Measurements from ENCODE around the gene OR2AE1. TPM values are rescaled to one million over a fixed set of nuclear protein-coding genes. Genes with fewer than 3 reads are reported as not detected.

The OR2AE1 gene
- total and polyA plus RNA-seq, 2 of the 13 experiments (the other 11 are each of a cell fraction or from before 2014, with no cell fraction given), result not detected

- TF ChIP-seq GLMP (CRISPR knock-in tag; IDR thresholded peaks at IDR 0.05; ENCODE audit: borderline replicate concordance), result no peak
- 0 out of 2 replicates have a peak, but pooled peaks have one; percentile 52 for TF ChIP-seq THAP7 (CRISPR knock-in tag; IDR thresholded peaks at IDR 0.05)
- no peak for TF ChIP-seq ADNP (CRISPR knock-in tag; IDR thresholded peaks at IDR 0.05)
- TF ChIP-seq, protein P1, sequence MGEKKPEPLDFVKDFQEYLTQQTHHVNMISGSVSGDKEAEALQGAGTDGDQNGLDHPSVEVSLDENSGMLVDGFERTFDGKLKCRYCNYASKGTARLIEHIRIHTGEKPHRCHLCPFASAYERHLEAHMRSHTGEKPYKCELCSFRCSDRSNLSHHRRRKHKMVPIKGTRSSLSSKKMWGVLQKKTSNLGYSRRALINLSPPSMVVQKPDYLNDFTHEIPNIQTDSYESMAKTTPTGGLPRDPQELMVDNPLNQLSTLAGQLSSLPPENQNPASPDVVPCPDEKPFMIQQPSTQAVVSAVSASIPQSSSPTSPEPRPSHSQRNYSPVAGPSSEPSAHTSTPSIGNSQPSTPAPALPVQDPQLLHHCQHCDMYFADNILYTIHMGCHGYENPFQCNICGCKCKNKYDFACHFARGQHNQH (CRISPR knock-in tag; IDR thresholded peaks at IDR 0.05), result peak; percentile 42; the same call in 1 of the 2 replicates
- peak; percentile 66; the same call in 1 of the 2 replicates for TF ChIP-seq ELF3 (CRISPR knock-in tag; IDR thresholded peaks at IDR 0.05)
- TF ChIP-seq HDAC1 (CRISPR knock-in tag; IDR thresholded peaks at IDR 0.05), result peak; percentile 65
- TF ChIP-seq, protein P2, sequence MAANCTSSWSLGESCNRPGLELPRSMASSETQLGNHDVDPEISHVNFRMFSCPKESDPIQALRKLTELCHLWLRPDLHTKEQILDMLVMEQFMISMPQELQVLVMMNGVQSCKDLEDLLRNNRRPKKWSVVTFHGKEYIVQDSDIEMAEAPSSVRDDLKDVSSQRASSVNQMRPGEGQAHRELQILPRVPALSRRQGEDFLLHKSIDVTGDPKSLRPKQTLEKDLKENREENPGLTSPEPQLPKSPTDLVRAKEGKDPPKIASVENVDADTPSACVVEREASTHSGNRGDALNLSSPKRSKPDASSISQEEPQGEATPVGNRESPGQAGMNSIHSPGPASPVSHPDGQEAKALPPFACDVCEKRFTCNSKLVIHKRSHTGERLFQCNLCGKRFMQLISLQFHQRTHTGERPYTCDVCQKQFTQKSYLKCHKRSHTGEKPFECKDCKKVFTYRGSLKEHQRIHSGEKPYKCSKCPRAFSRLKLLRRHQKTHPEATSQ (CRISPR knock-in tag; IDR thresholded peaks at IDR 0.05; ENCODE audit: borderline replicate concordance), result peak; percentile 32; the same call in 1 of the 2 replicates
- peak; percentile 37; the same call in 1 of the 2 replicates for TF ChIP-seq ZNF362 (CRISPR knock-in tag; IDR thresholded peaks at IDR 0.05; ENCODE audit: borderline replicate concordance)
- TF ChIP-seq CREM (IDR thresholded peaks at IDR 0.05), result peak; percentile 67; the same call in 1 of the 2 replicates
- no peak for TF ChIP-seq CREM (CRISPR knock-in tag; IDR thresholded peaks at IDR 0.05)
- peak; percentile 39; the same call in 1 of the 2 replicates for TF ChIP-seq JUNB (CRISPR knock-in tag; IDR thresholded peaks at IDR 0.05; ENCODE audit: borderline replicate concordance)
- 0 out of 3 replicates have a peak, but pooled peaks have one; percentile 11 for TF ChIP-seq MXI1 (IDR thresholded peaks at IDR 0.05; ENCODE audit: borderline replicate concordance, low read depth, low read length)
- no peak for TF ChIP-seq ZNF839 (CRISPR knock-in tag; IDR thresholded peaks at IDR 0.05; ENCODE audit: borderline replicate concordance)
- peak; percentile 22; the same call in 1 of the 2 replicates for TF ChIP-seq YEATS2 (CRISPR knock-in tag; IDR thresholded peaks at IDR 0.05; ENCODE audit: borderline replicate concordance)
- peak; percentile 17; the same call in 1 of the 2 replicates for TF ChIP-seq GFI1 (CRISPR knock-in tag; IDR thresholded peaks at IDR 0.05; ENCODE audit: borderline replicate concordance)
- no peak for TF ChIP-seq ZNF75D (CRISPR knock-in tag; IDR thresholded peaks at IDR 0.05; ENCODE audit: borderline replicate concordance)
- peak; percentile 22; the same call in 1 of the 2 replicates for TF ChIP-seq ZNF460 (CRISPR knock-in tag; IDR thresholded peaks at IDR 0.05; ENCODE audit: borderline replicate concordance)
- peak; percentile 46; the same call in 1 of the 2 replicates for TF ChIP-seq HNF1B (CRISPR knock-in tag; IDR thresholded peaks at IDR 0.05)
Measured at GRCh38 chr7:99860281-99861127, 16.3 kb downstream of the OR2AE1 start (continued).
